HG03108 (cell line): ENCODE measurements around the gene SUPT5H.

Experiments used
- ATAC-seq: cut with Tn5 transposase; IDR thresholded peaks from one replicate; pipeline ENCODE4 v1.9.1; 2021; ENCODE audit warnings: moderate library complexity; ENCODE audit not compliant: unreplicated experiment

The SUPT5H gene

GRCh38 chr19:39409208-39410016 lies 36.0 kb upstream of the SUPT5H start:
- no peak for ATAC-seq

- peak; percentile 15 for ATAC-seq
These were observed 35.2 kb upstream of the SUPT5H start for GRCh38 chr19:39410017-39410830.

GRCh38 chr19:39410831-39411080 lies 34.6 kb upstream of the SUPT5H start:
- ATAC-seq = no peak

GRCh38 chr19:39411081-39411831 lies 34.1 kb upstream of the SUPT5H start:
- no peak for ATAC-seq

GRCh38 chr19:39411832-39412099 lies 33.6 kb upstream of the SUPT5H start:
- ATAC-seq = peak; percentile 16

- peak; percentile 48 for ATAC-seq
These were observed 33.1 kb upstream of the SUPT5H start, which contains the start of gene PLEKHG2 for GRCh38 chr19:39412100-39412866. Gene PLEKHG2 (plus strand): TSS chr19:39412669. CDS start chr19:39414087, 1,418 bp downstream.

- ATAC-seq = no peak
These were observed 32.5 kb upstream of the SUPT5H start for GRCh38 chr19:39412867-39413271.

GRCh38 chr19:39413272-39413910 lies 32.0 kb upstream of the SUPT5H start:
- ATAC-seq = no peak

- ATAC-seq = no peak
These were observed 31.3 kb upstream of the SUPT5H start for GRCh38 chr19:39413911-39414608.

- ATAC-seq = no peak
These were observed 30.0 kb upstream of the SUPT5H start for GRCh38 chr19:39415111-39416046.

- no peak for ATAC-seq
These were observed 28.9 kb upstream of the SUPT5H start for GRCh38 chr19:39416152-39417120.

- ATAC-seq = no peak
These were observed 27.8 kb upstream of the SUPT5H start for GRCh38 chr19:39417463-39418181.

- no peak for ATAC-seq
These were observed 26.4 kb upstream of the SUPT5H start for GRCh38 chr19:39419003-39419402.

GRCh38 chr19:39420769-39421168 lies 24.6 kb upstream of the SUPT5H start:
- no peak for ATAC-seq

- no peak for ATAC-seq
These were observed 23.4 kb upstream of the SUPT5H start for GRCh38 chr19:39422020-39422419.

- no peak for ATAC-seq
These were observed 21.9 kb upstream of the SUPT5H start for GRCh38 chr19:39423258-39424086.
